Left kidney (tissue), 2 donors: ENCODE results near the gene LBP. TPM values are rescaled to one million over a fixed set of nuclear protein-coding genes. Genes with fewer than 3 reads are reported as not detected.
A peak's percentile ranks its signal among the peaks of the same experiment; 100 is the strongest.
"Not testable (repeated sequence)": the region's sequence is repeated elsewhere in the genome, so short reads cannot be mapped to it uniquely, and the experiment has no call there.

ENCODE experiments used
- DNase-seq: peaks from one replicate; pipeline ENCODE4 v3.0.0-alpha.2; 2013
- polyA plus RNA-seq: library from polyadenylated mRNA; unstranded; fragments of 120-200 nt; gene quantifications from one replicate; pipeline ENCODE4 v1.2.1, GENCODE V29; 2013; ENCODE audit not compliant: insufficient read length

The LBP gene
- polyA plus RNA-seq, 1 donor, result 0.10 TPM

GRCh38 chr20:38321959-38322598, 24.2 kb upstream of the LBP start:
- DNase-seq, result peak; percentile 59

DNA sequence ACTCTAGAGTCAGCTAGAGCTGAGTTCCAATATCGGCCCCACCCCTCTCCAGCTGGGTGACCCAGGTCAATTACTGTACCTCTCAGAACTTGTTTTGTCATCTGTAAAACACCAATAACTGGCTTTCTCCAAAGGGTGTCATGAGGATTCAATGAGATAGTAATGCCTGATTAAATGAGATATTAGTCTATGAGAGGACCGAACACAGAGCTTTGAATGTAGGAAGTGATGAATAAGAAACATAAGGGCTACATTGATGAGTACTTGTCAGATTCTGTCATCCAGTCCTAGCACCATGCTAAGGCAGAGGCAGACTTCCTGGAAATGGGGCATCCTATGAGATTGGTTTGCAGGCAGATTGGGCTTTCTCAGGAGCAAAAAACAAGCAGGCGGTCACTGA, 22.1 kb upstream of the LBP start:
- DNase-seq, result no peak

DNA sequence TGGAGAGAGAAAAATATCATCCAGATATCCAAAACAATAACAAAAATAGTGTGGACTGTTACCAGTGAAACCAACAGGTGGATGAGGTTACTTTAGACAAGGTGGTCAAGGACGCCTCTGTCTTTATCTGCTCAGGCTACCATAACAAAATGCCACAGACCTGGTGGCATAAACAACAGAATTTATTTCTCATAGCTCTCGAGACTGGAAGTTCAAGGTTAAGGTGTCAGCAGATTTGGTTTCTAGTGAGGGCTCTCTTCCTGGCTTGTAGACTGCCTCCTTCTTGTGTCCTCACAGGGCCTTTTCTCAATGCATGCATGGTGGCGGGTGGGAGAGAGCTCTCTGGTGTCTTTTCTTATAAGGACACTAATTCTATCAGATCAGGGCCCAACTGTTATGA, 21.1 kb upstream of the LBP start:
- no peak for DNase-seq

- DNase-seq, result no peak
Measured at GRCh38 chr20:38325905-38326304, 20.4 kb upstream of the LBP start.

DNA sequence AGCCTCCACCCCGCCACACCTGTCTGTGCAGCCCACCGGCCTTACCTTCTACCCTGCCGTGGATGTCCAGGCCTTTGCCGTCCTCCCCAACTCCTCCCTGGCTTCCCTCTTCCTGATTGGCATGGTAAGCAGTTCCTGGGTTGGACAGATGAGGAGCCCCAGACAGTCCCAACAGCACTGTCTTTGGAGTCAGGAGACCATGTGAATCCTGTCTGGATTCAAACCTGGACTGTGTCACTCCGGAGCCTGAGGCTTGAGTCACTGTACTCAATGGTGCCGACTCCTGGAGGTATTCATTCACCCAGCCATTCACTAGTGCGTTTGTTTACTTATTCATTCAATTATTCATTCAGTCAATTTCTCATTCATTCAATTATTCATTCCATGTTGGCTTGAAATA, 20.0 kb upstream of the LBP start:
- no peak for DNase-seq

- no peak for DNase-seq
Measured at GRCh38 chr20:38330638-38331037, 15.6 kb upstream of the LBP start.

- no peak for DNase-seq
Measured at GRCh38 chr20:38331245-38331644, 15.0 kb upstream of the LBP start.

DNA sequence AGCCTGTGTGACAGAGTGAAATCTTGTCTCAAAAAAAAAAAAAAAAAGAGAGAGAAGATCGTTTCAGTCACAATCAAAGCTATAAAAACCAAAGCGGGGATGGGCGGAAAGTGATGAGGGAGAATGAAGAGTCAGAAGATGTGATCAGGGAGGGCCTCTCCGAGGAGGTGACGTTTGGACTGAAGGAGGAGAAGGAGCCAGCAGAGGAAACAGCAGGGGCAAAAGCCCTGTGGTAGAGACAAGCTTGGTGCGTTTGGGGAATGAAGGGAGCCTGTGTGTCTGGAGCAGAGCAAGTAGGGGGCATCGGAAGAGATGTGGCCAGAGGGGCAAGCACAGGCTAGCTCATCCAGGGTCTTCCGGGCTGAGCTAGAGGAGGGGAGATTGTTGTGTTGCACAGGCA, 14.5 kb upstream of the LBP start:
- DNase-seq, result no peak

- no peak for DNase-seq
Measured at GRCh38 chr20:38334016-38334415, 12.3 kb upstream of the LBP start.

DNA sequence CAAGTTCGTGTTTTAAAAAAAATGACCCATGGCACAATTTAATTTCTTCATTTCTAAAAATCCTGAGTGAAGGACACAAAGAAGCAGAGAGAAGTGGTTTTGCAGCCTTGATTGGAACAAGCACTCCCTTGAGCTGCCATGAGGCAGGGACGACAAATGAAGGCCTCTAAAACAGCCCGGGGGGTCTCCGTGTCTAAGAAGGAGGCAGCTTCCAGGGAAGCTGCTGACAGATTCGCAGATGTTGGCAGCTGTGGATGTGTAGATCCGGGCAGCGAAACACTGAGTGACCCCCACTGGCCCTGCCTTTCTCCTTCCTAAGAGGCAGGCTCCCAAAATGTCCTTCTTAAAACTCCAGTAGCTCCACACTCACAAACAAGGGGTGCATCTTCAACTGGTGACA, 9.6 kb upstream of the LBP start:
- no peak for DNase-seq

- no peak for DNase-seq
Measured at GRCh38 chr20:38337561-38338140, 8.6 kb upstream of the LBP start.

GRCh38 chr20:38338849-38339520, 7.3 kb upstream of the LBP start:
- DNase-seq, result no peak

- not testable (repeated sequence) for DNase-seq
Measured at GRCh38 chr20:38339521-38339896, 6.8 kb upstream of the LBP start.

DNA sequence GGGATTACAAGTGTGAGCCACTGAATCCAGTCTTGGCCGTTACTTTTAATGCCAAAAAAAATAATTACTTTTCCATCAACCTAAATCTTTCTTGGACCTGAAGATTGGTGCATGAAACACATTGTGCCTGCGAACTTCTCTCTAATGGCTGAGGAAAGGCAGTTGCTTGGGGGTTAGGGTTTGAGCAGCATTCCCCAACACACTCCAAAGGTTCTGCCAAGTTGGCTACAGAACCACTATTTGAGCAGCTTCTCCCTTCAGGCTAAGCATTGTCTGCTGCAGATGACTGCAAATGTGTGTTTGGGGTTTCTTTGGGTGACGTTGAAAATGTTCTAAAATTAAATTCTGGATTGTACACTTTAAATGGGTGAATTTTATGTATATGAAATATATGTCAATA, 6.3 kb upstream of the LBP start:
- no peak for DNase-seq

DNA sequence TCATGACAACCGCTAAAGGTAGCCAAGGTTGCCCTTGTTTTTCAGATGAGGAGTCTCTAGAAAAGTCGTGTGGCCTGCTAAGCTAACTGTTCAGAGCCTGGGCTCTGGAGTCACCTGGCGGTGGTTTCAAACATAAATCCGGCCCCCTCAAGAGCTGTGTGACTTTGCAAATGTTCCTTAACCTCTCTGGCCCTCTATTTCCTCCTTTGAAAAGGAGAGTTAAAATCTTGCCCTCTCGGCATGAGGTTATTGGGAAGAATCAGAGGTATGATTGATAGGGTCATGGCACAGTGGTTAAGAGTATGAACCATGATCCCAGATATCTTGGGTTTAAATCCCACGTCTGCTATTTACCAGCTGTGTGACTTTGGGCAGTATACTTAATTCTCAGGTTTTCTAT, 5.6 kb upstream of the LBP start:
- DNase-seq, result no peak

GRCh38 chr20:38342216-38342615, 4.1 kb upstream of the LBP start:
- DNase-seq, result no peak

DNA sequence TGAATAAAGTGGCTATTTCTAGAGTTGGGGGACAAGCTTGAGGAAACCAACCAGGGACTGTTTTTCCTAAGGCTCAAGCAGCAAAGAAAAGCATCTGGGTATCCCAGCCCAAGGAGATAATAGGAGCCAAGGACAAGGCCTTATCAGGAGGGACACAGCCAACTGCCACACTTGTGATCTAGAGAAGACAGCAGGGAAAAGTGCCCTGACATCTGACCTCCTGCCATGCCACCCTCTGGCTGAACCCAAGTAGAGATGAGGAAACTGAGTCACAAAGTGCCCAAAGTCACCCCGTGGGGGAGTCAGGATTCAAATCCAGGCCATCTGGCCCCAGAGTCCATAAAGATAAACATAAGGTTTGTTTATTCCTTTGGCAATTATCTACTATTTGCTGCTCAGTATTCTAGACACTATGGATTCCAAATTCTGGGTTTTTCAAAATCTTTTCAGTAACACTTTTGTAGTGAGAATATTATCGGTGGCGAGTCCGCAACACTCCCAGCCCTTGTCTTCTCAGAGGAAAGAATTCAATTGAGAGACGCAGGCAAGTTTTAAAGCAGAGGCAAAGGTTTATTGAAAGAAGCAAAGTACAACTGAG, 3.5 kb upstream of the LBP start:
- no peak for DNase-seq

DNA sequence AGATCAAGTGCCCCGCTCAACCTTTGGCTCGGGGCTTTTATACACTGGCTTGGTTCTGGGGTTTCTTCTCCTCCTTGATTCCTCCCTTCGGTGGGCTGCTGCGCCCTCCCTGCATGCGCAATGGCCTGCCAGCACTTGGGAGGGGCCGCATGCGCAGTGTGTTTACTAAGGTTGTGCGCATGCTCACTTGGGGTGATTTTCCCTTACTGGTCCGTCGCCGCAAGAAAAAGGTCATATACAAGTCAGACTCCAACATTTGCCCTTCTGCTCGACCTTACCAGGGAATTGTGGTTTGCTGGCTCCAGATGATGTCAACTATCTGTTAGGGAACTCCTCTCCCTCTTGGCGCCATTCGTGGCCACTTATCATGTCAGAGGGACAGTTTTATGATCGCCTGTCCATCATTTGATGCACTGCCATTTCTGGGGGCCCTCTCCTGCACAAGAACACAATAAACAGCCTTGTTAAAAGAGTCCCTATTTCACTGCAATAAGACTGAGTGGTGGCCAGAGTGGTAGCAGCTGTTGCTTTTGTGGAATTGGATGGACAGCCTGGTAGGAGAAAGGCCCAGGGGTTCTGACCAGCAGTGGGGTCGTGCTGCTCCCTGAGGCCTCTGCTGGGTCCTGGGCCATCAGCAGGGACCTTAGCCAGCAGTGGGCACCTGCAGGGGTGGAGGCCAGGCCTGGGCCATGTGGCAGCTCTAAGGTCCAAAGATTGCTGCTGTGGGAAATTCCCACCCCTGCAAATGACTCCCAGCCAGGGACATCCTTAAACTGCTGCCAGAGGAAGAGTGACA, 2.8 kb upstream of the LBP start:
- DNase-seq, result peak; percentile 86

DNA sequence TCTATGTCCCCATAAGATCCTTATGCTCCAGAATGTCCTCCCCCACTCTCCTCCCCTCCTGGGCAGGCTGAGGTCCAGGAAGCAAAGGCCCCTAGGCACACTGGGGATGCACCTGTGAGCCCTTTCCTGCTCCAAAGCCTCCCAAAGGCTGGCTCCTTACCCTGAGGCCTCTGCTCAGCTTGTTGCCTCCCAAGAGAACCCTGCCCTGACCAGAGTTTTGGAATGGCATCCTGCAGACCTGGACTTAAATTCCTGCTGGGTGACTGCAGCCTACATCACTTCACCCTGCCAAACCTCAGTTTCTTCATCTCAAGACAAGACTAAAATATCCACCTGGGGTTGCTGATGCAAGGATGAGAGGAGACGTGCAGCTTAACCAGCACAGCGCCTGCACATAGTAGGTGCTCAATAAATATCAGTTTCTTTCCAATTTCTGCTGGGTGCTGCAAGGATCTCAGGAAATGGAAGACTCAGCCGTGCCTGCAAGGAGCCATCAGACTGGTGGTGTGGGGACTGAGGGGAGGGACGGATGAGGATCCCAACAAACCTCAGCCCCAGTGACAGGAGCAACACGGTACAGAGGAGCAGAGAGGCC, 2.1 kb upstream of the LBP start:
- no peak for DNase-seq

- no peak for DNase-seq
Measured at GRCh38 chr20:38345643-38346042, 639 bp upstream of the LBP start.

- DNase-seq, result no peak
Measured at GRCh38 chr20:38346741-38347140, 459 bp downstream of the LBP start.

GRCh38 chr20:38349856-38350255, 3.6 kb downstream of the LBP start:
- no peak for DNase-seq
